H7 (cell line): Measurements from ENCODE around the gene AXIN2. TPM values are rescaled to one million over a fixed set of nuclear protein-coding genes. Genes with fewer than 3 reads are reported as not detected.
A peak's percentile ranks its signal among the peaks of the same experiment; 100 is the strongest.
"Not testable (repeated sequence)": the region's sequence is repeated elsewhere in the genome, so short reads cannot be mapped to it uniquely, and the experiment has no call there.

Source experiments
- DNase-seq: peaks from one replicate; pipeline ENCODE4 v3.0.0; 2012
- H3K27me3 ChIP-seq: 2 replicates; pipeline ENCODE4 v1.6.0; 2011; ENCODE audit warnings: mild to moderate bottlenecking, low read length; ENCODE audit not compliant: control insufficient read depth, insufficient read depth
- H3K36me3 ChIP-seq: replicated peaks from 2 replicates; pipeline ENCODE4 v1.5.1; 2011; ENCODE audit warnings: low read length; ENCODE audit not compliant: control insufficient read depth, insufficient read depth
- H3K4me3 ChIP-seq: 2 replicates; pipeline ENCODE4 v1.5.1; 2011; ENCODE audit warnings: low read depth, mild to moderate bottlenecking, control low read depth, low read length, moderate library complexity; ENCODE audit not compliant: insufficient read depth
- total RNA-seq: library from RNA; depleted of rRNA; stranded (reverse); fragments of >200 nt; shearing (Covaris generic); gene quantifications from 2 replicates; pipeline ENCODE4 v1.2.3, GENCODE V29; 2014

Gene AXIN2
- total RNA-seq, 1 experiment from 2014 or later, result 36.1 TPM

- H3K36me3 ChIP-seq, result peaks cover 24% of the 10 kb centered on the region
- DNase-seq, result no peak
- H3K27me3 ChIP-seq, result no peaks in the 10 kb centered on the region
- H3K4me3 ChIP-seq, result no peak overlapping the region
Observed at GRCh38 chr17:65529761-65530522, 31.5 kb downstream of the AXIN2 start.

GRCh38 chr17:65529040-65529633 is 32.3 kb downstream of the AXIN2 start:
- no peak overlapping the region for H3K4me3 ChIP-seq
- peaks cover 21% of the 10 kb centered on the region for H3K36me3 ChIP-seq
- H3K27me3 ChIP-seq, result no peaks in the 10 kb centered on the region
- DNase-seq, result no peak

GRCh38 chr17:65527857-65528591 is 33.4 kb downstream of the AXIN2 start:
- no peak overlapping the region for H3K4me3 ChIP-seq
- no peak for DNase-seq

GRCh38 chr17:65527381-65527780 is 34.1 kb downstream of the AXIN2 start:
- no peak overlapping the region for H3K4me3 ChIP-seq
- DNase-seq, result no peak
- H3K36me3 ChIP-seq, result peaks cover 5% of the 10 kb centered on the region
- H3K27me3 ChIP-seq, result no peaks in the 10 kb centered on the region

More at GRCh38 chr17:65527857-65528591, 33.4 kb downstream of the AXIN2 start:
- H3K27me3 ChIP-seq, result no peaks in the 10 kb centered on the region
- peaks cover 11% of the 10 kb centered on the region for H3K36me3 ChIP-seq

GRCh38 chr17:65526854-65527253 is 34.6 kb downstream of the AXIN2 start:
- not testable (repeated sequence) for H3K27me3 ChIP-seq, H3K36me3 ChIP-seq, DNase-seq, H3K4me3 ChIP-seq

GRCh38 chr17:65523853-65524664 is 37.4 kb downstream of the AXIN2 start:
- no peak for DNase-seq
- Histone ChIP-seq H3K4me3 (no peak overlapping the region), H3K27me3 (no peaks in the 10 kb centered on the region), H3K36me3 (peaks cover 1% of the 10 kb centered on the region; the same call in 1 of the 2 replicates)

- Histone ChIP-seq H3K27me3 (no peaks in the 10 kb centered on the region), H3K36me3 (no peaks in the 10 kb centered on the region; the same call in 1 of the 2 replicates), H3K4me3 (no peak overlapping the region)
- no peak for DNase-seq
Observed at GRCh38 chr17:65523411-65523810, 38.0 kb downstream of the AXIN2 start.

GRCh38 chr17:65522751-65523404 is 38.6 kb downstream of the AXIN2 start:
- no peak for DNase-seq
- Histone ChIP-seq H3K36me3 (no peaks in the 10 kb centered on the region; the same call in 1 of the 2 replicates), H3K27me3 (no peaks in the 10 kb centered on the region), H3K4me3 (no peak overlapping the region)

GRCh38 chr17:65519462-65519861 is 42.0 kb downstream of the AXIN2 start:
- H3K36me3 ChIP-seq, result no peaks in the 10 kb centered on the region

GRCh38 chr17:65518256-65518655 is 43.2 kb downstream of the AXIN2 start:
- no peak for DNase-seq
- H3K27me3 ChIP-seq, result no peaks in the 10 kb centered on the region
- H3K4me3 ChIP-seq, result no peak overlapping the region
- no peaks in the 10 kb centered on the region for H3K36me3 ChIP-seq

More at GRCh38 chr17:65519462-65519861, 42.0 kb downstream of the AXIN2 start:
- Histone ChIP-seq H3K4me3 (no peak overlapping the region), H3K27me3 (no peaks in the 10 kb centered on the region)
- no peak for DNase-seq

GRCh38 chr17:65515959-65516948 is 45.2 kb downstream of the AXIN2 start:
- no peaks in the 10 kb centered on the region for H3K27me3 ChIP-seq
- no peak overlapping the region for H3K4me3 ChIP-seq
- peak; percentile 68 for DNase-seq
- H3K36me3 ChIP-seq, result no peaks in the 10 kb centered on the region

GRCh38 chr17:65515512-65515911 is 45.9 kb downstream of the AXIN2 start:
- no peak for DNase-seq
- H3K36me3 ChIP-seq, result no peaks in the 10 kb centered on the region
- H3K4me3 ChIP-seq, result no peak overlapping the region
- H3K27me3 ChIP-seq, result no peaks in the 10 kb centered on the region

- no peaks in the 10 kb centered on the region for H3K36me3 ChIP-seq
- no peak overlapping the region for H3K4me3 ChIP-seq
- H3K27me3 ChIP-seq, result no peaks in the 10 kb centered on the region
- DNase-seq, result no peak
Observed at GRCh38 chr17:65514541-65514940, 46.9 kb downstream of the AXIN2 start.
